Ascending aorta (tissue), 2 donors: ENCODE results near the gene BICRA. TPM values are rescaled to one million over a fixed set of nuclear protein-coding genes. Genes with fewer than 3 reads are reported as not detected.
"Not testable (repeated sequence)": the region's sequence is repeated elsewhere in the genome, so short reads cannot be mapped to it uniquely, and the experiment has no call there.

Experiments
- DNase-seq, 2 donors: peaks; one replicate each; pipeline ENCODE4 v3.0.0-alpha.2; 2019; ENCODE audit warnings: low spot score in 2 of 2
- H3K27ac ChIP-seq, 2 donors: fragments of 200-600 bp; sonication (generic); one replicate each; pipeline ENCODE4 v1.5.1; 2016 to 2017; ENCODE audit warnings: mild to moderate bottlenecking in 1 of 2
- H3K27me3 ChIP-seq: fragments of 200-600 bp; sonication (generic); one replicate; pipeline ENCODE4 v1.5.1; 2017
- H3K36me3 ChIP-seq, 2 donors: fragments of 200-600 bp; sonication (generic); one replicate each; pipeline ENCODE4 v1.5.1; 2016
- H3K4me1 ChIP-seq, 2 donors: fragments of 200-600 bp; sonication (generic); one replicate each; pipeline ENCODE4 v1.5.1; 2016 to 2017; ENCODE audit warnings: mild to moderate bottlenecking in 1 of 2
- H3K4me3 ChIP-seq, 2 donors: fragments of 200-600 bp; sonication (generic); one replicate each; pipeline ENCODE4 v1.5.1; 2016 to 2017; ENCODE audit warnings: mild to moderate bottlenecking in 1 of 2
- H3K9me3 ChIP-seq, 2 donors: fragments of 200-600 bp; sonication (generic); one replicate each; pipeline ENCODE4 v1.5.1; 2016
- CTCF ChIP-seq, 3 experiments: fragments of 200-600 bp in 2 of 3; fragments of 450-650 bp in 1 of 3; sonication (generic) in 2 of 3; IDR thresholded peaks; one replicate each; pipeline ENCODE4 v1.5.1; 2016 to 2019; ENCODE audit warnings: antibody characterized with exemption in 3 of 3, mild to moderate bottlenecking in 1 of 3, moderate library complexity in 1 of 3
- intact Hi-C: fragments of 100-400 bp; cut with DNase I; formaldehyde crosslinking; loops from one replicate; pipeline ENCODE4 v1.15.1; 2023
- total RNA-seq: library from RNA; depleted of rRNA; stranded (reverse); fragments of >200 nt; gene quantifications from one replicate; pipeline ENCODE4 v1.1.0, GENCODE V29; 2016

The BICRA gene
- total RNA-seq, 1 donor from 2014 or later: 19.7 TPM

DNA sequence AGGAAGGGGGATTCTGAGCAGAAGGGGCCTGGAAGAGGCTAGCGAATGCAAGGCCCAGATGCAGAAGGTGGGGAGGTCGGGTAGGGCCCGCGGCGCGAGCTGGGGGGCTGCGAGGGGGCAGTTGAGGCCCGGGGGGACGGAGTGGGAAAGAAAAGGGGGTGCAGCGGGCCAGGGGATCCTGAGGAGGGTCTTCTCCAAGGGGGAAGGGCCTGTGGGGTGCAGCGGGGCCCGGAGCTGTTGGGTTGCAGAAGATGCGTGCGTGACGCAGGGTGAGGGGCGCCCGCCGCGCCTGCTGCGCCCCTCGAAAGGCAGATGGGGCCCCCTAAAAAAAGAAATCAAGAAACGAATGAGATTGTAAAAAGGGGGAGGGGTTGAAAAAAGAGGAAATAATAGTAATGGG lies 36.3 kb upstream of the BICRA start:
- Histone ChIP-seq H3K27ac (no peak overlapping the region), H3K27me3 (no peaks in the 10 kb centered on the region), H3K4me3 (peak overlapping the region; percentile 46 to 62), H3K4me1 (peaks cover 0 to 4% of the 10 kb centered on the region in 2 donors), H3K36me3 (no peaks in the 10 kb centered on the region), H3K9me3 (no peaks in the 10 kb centered on the region)
- intact Hi-C loops: loop anchor here (2.0 kb wide), 1 partner anchor 28 kb away; no protein-coding TSS in a partner anchor
- DNase-seq: no peak
- TF ChIP-seq CTCF (IDR thresholded peaks at IDR 0.05): no peak

GRCh38 chr19:47573071-47574026 lies 35.6 kb upstream of the BICRA start, which contains the start of gene ZNF541:
Gene ZNF541 (minus strand): TSS chr19:47573148. CDS start chr19:47555856, 17,292 bp downstream.
- peak; percentile 11 to 82 for DNase-seq
- TF ChIP-seq CTCF (IDR thresholded peaks at IDR 0.05): no peak
- Histone ChIP-seq H3K4me1 (peaks cover 0 to 4% of the 10 kb centered on the region in 2 donors), H3K27me3 (no peaks in the 10 kb centered on the region), H3K36me3 (no peaks in the 10 kb centered on the region), H3K4me3 (peak within 1 kb of the TSS; percentile 46 to 62), H3K9me3 (no peaks in the 10 kb centered on the region), H3K27ac (no peak within 1 kb of the TSS)
- intact Hi-C loops: loop anchor here (2.0 kb wide), 1 partner anchor 27 kb away; no protein-coding TSS in a partner anchor

- no peak overlapping the region for H3K27ac ChIP-seq
- no peaks in the 10 kb centered on the region for H3K27me3 ChIP-seq
- intact Hi-C loops: no loop called here
- DNase-seq: no peak
- no peak overlapping the region for H3K4me3 ChIP-seq
- no peak for TF ChIP-seq CTCF (IDR thresholded peaks at IDR 0.05)
- no peaks in the 10 kb centered on the region for H3K9me3 ChIP-seq
- no peaks in the 10 kb centered on the region for H3K4me1 ChIP-seq
- H3K36me3 ChIP-seq: no peaks in the 10 kb centered on the region
Observed at GRCh38 chr19:47580397-47580796, 28.5 kb upstream of the BICRA start.

DNA sequence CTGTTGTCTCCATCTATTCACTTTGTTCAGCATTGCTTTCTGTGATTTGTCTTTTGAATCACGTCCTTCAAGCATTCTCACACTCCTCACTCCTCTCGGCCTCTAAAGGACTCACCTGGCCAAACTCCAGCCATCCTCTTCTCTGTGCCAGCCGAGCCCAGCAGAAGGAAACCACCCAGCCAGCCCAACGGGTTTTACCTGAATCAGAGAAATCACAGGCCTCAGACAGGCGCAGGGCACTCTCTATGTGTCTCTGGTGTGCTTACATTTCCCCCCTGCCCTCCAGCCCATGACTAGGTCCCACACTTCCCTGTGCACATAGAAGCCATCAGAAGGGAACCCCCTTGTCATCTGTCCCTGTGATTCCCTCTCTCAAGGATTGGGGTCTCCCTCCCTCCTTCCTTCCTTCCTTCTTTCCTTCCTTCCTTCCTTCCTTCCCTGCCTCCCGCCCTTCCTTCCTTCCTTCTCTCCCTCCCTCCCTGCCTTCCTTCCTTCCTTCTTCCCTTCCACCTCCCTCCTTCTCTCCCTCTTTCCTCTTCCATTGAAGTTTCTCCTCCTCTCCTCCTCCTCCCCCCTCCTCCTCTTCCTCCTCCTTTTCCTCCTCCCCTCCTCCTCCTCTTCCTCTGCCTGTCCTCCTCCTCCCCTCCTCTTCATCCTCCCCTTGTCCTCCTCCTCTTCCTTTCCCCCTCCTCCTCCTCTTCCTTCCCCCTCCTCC lies 27.2 kb upstream of the BICRA start:
- Histone ChIP-seq H3K4me3 (no peak overlapping the region), H3K27ac (no peak overlapping the region), H3K27me3 (no peaks in the 10 kb centered on the region), H3K9me3 (peaks cover 0 to 9% of the 10 kb centered on the region in 2 donors), H3K36me3 (no peaks in the 10 kb centered on the region), H3K4me1 (no peaks in the 10 kb centered on the region)
- no peak for TF ChIP-seq CTCF (IDR thresholded peaks at IDR 0.05)
- intact Hi-C loops: no loop called here
- DNase-seq: no peak

DNA sequence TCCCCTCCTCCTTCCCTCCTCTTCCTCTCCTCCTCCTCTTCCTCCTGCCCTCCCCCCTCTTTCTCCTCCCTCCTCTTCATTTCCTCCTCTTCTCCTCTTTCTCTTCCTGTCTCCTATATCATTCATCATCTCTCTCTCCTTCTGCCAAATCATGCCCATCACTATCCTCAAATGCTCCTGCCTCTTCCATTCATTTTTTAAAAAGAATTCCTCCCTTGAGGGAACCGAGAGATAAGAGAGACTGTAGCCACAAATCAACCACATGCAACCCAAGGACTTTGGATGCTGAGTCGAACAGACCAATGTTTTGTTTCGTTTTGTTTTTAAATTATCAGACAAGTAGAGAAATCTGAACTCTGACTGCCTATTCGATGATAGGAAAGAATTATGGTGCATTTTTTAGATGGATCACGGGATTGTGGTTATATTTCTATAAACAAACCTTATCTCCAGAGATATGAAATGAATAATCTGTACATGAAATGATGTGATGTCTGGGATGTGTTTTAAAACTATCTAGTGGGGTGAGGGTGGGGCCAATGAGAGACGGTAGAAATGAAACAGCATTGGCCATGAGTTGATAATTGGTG lies 26.5 kb upstream of the BICRA start:
- H3K27ac ChIP-seq: no peak overlapping the region
- H3K27me3 ChIP-seq: no peaks in the 10 kb centered on the region
- no peaks in the 10 kb centered on the region for H3K36me3 ChIP-seq
- no peak for TF ChIP-seq CTCF (IDR thresholded peaks at IDR 0.05)
- DNase-seq: no peak
- H3K4me3 ChIP-seq: no peak overlapping the region
- H3K4me1 ChIP-seq: no peaks in the 10 kb centered on the region
- H3K9me3 ChIP-seq: peaks cover 0 to 9% of the 10 kb centered on the region in 2 donors
- intact Hi-C loops: no loop called here

DNA sequence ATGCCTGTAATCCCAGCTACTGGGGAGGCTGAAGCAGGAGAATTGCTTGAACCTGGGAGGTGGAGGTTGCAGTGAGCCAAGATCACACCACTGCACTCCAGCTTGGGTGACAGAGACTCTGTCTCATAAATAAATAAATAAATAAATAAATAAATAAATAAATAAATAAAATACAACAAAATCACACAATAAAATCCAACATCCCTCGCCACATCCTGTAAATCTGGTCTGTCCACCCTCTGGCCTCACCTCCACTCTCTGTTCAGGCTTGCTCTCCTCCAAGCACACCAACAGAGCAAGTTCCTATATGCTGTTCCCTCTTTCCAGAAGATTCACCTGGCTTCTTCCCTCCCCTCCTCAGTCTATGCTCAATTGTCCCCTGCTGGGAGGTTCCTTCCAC lies 25.8 kb upstream of the BICRA start:
- not testable (repeated sequence) for DNase-seq

More for the DNA sequence above, 25.8 kb upstream of the BICRA start:
- H3K27me3 ChIP-seq, H3K4me1 ChIP-seq, intact Hi-C loops, H3K36me3 ChIP-seq, H3K9me3 ChIP-seq, H3K27ac ChIP-seq, H3K4me3 ChIP-seq: not testable (repeated sequence)
